ENCODE measurements around the gene UBE2G2.

The UBE2G2 gene

GRCh38 chr21:44732956-44733355 lies 68.7 kb downstream of the UBE2G2 start:
- FAIRE-seq: no peak
- no peak for DNase-seq (ENCODE audit: insufficient read length, low spot score)

- DNase-seq (ENCODE audit: insufficient read length, low spot score) (no peak), FAIRE-seq (no peak)
Measured at GRCh38 chr21:44732263-44732662, 69.4 kb downstream of the UBE2G2 start.

GRCh38 chr21:44730951-44731579 lies 70.6 kb downstream of the UBE2G2 start:
- FAIRE-seq: no peak
- no peak for DNase-seq (ENCODE audit: insufficient read length, low spot score)

DNA sequence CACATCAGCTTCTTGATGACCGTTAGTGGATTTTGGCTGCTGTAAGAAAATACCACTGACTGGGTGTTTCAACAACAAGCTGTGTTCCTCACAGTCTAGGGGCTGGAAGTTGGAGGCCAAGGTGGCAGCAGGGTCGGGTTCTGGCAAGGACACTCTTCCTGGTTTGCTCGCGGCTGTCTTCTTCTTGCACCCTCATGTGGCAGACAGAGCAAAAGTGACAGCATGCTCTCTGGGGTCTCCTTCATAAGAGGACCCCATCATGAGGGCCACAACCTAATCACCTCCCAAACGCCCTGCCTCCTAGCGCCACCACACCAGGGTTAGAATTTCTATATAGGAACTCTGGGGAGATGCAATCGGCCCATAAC lies 71.6 kb downstream of the UBE2G2 start:
- FAIRE-seq: no peak
- DNase-seq (ENCODE audit: insufficient read length, low spot score): no peak

DNA sequence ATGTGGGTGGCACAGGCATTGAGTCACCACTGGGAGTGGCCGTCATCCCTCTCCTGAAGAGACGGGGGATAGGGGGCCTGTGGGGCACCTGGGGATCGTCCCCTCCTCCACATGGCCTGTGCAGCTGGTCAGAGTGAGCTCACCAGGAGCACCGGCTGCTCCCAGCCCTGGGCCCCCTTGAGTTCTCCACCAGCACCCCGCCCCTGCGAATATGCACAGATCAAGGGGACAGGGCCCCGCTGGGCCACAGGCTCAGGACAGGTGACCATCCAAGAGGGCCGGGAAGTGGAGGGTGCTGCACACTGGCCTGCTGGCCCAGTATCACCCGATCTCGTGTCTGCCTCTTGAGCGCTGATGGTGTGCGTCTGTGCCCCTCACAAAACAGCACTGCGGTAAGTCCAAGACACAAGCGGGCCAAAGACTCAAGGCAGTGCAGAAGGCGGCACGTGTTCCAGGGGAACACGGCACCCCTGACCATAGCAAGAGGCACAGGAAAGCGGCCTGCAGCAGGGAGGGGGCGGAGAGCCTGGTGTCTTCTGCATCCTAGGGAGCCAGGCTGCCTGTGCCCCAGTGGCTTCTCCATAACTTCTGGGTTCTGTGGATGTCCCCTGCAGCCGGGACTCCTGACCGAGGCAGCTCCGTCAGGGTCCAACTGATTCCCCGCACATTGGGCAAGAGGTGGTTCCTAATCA lies 72.1 kb downstream of the UBE2G2 start:
- FAIRE-seq (no peak), DNase-seq (ENCODE audit: insufficient read length, low spot score) (no peak)

DNA sequence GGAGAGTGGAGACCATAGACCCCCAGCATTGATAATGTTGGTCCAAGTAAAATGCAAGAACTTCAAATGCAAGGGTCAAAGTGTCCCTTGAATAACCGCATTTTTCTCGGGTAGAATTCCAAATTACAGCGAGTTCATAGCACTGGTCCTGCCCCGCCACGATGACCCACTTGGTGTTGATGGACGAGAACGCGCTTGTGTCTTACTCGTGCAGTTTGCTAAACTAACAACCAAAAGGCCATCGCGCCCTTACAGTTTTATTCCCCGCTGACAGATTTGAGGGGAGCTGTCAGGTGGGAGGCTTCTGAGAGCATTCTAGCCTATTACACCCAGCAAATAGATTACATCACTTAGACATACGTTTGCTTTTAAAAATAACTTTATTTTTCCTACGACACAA lies 72.9 kb downstream of the UBE2G2 start:
- FAIRE-seq (no peak), DNase-seq (ENCODE audit: insufficient read length, low spot score) (no peak)

DNA sequence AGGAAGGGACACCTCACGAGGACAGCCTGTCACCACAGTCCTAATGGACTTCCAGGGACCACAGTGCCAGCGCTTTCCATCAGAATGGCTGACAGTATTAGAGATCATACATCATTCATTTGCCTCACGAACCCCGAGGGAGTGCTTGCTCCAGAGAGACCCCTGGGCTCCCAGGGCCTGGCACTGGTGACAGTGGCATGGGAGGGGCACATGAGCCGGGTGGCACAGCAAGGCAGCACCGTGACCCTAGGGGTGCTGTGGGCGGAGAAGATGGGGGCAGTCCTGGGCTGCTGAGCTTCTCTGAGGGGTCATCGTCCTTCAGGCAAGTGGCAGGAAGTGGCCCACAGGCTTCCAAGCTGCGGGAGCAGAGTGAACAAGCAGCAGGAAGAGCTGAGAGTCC lies 73.9 kb downstream of the UBE2G2 start:
- FAIRE-seq (no peak), DNase-seq (ENCODE audit: insufficient read length, low spot score) (no peak)

- FAIRE-seq (no peak), DNase-seq (ENCODE audit: insufficient read length, low spot score) (no peak)
Measured at GRCh38 chr21:44727321-44727720, 74.3 kb downstream of the UBE2G2 start.

- FAIRE-seq: no peak
- DNase-seq (ENCODE audit: insufficient read length, low spot score): no peak
Measured at GRCh38 chr21:44726826-44727225, 74.8 kb downstream of the UBE2G2 start.

GRCh38 chr21:44724926-44725325 lies 76.7 kb downstream of the UBE2G2 start:
- FAIRE-seq: no peak

GRCh38 chr21:44724196-44724595 lies 77.4 kb downstream of the UBE2G2 start:
- no peak for DNase-seq (ENCODE audit: insufficient read length, low spot score)
- no peak for FAIRE-seq

More at GRCh38 chr21:44724926-44725325, 76.7 kb downstream of the UBE2G2 start:
- no peak for DNase-seq (ENCODE audit: insufficient read length, low spot score)

GRCh38 chr21:44723177-44724131 lies 78.2 kb downstream of the UBE2G2 start:
- FAIRE-seq: no peak
- no peak for DNase-seq (ENCODE audit: insufficient read length, low spot score)

DNA sequence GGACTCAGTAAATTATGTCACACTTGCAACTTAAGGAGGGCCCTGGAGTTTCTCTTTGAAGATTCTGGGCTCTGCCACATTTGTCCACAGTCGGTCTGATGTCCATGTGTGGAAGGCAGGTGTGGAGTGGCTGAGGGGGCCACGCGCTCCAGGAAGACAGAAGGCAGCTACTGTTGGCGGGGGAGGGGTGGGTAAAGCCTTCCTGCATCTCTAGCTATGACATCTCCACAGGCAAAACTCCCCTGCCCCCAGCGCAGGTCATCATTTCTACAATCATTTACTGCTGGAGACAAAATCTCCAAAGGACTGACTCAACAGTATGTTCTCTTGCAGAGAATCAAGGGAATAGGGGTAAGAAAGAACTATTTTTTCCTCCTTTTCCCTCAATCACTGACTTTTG lies 78.9 kb downstream of the UBE2G2 start:
- FAIRE-seq (no peak), DNase-seq (ENCODE audit: insufficient read length, low spot score) (no peak)

- DNase-seq (ENCODE audit: insufficient read length, low spot score): no peak
- no peak for FAIRE-seq
Measured at GRCh38 chr21:44720170-44720569, 81.5 kb downstream of the UBE2G2 start.

All from HTR-8/SVneo (cell line).